Stimulated activated CD8-positive, alpha-beta memory T cell treated with anti-CD3 and anti-CD28 coated beads, Interleukin-2, amount 100 ng/mL, for 1 hour (primary cell): ENCODE measurements around the gene OSTC.

Source experiments
- DNase-seq, 2 donors: peaks; one replicate each; pipeline ENCODE4 v3.0.0-alpha.2; 2020; ENCODE audit warnings: low read depth in 2 of 2

Gene OSTC

DNA sequence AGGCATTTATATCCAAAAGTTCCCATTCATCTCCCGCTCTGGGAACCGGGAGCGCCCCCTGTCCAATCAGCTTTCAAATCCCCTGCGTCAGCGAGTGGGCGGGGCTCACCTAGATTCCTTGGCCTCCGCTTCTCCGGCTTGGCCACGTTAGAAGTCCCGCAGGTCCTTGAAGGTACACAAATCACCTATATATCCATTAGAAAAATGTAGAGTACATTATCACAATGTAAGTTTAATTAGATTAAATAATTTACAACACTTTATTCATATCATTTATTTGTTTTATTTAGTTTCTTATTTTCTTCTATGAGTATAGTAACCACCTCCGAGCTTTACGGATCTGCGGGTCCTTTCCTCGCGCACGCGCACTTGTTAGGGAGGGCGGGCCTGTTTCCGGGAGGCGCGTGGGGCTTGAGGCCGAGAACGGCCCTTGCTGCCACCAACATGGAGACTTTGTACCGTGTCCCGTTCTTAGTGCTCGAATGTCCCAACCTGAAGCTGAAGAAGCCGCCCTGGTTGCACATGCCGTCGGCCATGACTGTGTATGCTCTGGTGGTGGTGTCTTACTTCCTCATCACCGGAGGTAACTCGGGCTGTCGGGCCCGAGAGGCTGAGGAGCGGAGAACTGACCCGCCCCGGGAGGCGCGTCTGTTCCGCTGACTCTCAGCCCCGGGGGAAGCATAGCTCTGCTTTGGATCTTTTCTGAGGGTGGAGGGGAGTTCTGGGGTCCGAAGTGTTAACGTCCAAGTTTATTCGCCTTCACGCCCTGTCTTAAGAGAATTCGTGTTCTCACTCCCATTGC is at the start of gene OSTC:
TSS of gene OSTC (plus strand) at position 388 of the 802 bp plus-strand sequence. CDS start at position 445, 57 bp downstream.
- DNase-seq, result peak; percentile 84 to 87

DNA sequence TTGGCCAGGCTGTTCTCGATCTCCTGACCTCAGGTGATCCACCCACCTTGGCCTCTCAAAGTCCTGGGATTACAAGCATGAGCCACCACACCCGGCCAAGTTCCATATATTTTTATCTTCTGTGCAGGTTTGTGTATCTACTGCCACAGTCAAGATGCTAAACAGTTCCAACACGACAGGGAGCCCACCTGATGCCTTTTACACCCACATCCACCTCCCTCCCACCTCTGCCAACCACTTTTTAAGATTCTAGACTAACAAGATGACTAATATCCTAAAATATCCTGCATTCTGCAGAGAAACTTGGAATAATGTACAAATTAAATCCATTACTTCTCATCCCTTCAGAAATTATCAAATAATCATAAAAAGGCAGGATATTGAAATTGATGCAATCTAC is 49.3 kb upstream of the OSTC start:
- no peak for DNase-seq

DNA sequence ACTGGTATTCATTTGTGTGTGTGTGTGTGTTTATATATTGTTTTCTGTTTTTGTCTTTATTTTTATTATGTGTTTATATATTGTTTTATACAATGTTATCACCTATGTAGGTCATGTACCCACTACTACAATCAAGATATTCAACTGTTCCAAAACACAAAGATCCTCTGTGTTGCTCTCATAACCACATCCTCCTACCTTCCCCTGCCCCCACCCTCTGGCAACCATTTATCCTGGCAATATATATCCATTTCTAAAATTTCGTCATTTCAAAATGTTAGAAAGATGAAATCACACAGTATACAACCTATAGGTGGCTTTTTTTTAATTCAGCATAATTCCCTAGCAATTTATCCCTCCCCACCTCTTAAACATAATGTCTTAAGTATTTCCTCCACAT is 48.9 kb upstream of the OSTC start:
- no peak for DNase-seq

DNA sequence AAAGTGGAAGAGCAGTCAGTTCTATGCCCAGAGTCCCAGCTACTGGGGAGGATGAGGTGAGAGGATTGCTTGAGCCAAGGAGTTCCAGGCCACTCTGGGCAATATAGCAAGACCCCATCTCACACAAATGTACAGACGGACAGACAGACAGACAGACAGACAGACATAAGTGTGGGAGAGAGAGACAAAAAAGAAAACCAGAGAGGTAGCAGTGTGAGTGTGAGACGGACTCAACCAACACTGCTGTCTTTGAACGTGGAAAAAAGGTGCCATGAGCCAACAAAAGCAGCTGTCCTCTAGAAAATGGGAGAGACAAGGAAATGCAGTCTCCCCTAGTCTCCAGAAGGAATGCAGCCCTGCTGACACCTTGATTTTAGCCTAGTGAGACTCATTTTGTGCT is 48.2 kb upstream of the OSTC start:
- no peak for DNase-seq

DNA sequence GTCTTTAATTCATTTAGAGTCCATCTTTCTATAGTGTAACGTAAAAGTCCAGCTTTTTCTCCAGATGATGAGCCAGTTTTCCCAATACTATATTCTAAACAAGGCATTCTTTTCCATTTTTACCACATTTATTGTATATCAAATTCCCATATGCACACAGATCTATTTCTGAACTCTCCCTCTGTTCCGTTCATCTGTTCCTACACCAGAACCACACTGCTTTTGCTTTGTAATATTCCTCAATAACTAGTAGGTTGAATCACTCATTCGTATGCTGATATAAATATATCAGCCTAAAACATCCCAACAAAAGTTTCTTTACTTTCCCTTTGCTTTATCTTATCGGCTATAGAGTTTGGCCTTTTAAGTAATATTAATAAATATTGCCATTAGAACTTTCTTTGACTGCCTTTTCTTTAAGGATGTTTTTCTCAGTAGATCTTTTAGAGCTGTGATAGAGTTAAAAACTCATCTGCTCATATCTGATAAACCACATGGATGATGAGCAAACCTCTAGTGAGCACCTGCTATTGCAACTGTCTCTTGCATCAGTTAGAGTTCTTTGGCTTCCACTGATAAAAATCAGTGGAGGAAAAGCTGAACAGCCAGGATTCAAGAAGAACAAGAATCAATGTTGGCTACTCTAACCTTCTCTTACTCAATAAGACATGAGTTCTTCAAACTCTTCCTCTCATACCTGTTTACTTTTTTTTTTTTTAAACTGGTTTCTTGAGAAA is 43.2 kb upstream of the OSTC start:
- no peak for DNase-seq

DNA sequence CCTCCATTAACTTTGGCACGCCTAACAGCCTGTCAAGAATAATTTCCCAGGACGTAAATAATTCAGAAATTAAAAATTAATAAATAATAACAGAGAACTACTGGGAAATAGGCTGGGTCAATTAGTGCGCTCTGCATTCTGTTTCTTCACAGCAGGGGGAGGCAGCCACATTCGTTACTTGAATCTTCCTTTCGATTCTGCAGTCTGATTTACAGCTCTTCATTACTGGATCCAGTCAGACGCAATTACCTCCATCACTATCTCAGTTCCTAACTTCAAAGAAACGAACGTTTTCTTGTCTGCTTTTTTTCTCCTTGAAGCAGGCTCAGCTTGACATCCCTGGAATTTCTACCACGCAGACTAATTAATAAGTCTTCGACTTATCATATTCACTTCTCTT is 39.0 kb upstream of the OSTC start:
- no peak for DNase-seq

DNA sequence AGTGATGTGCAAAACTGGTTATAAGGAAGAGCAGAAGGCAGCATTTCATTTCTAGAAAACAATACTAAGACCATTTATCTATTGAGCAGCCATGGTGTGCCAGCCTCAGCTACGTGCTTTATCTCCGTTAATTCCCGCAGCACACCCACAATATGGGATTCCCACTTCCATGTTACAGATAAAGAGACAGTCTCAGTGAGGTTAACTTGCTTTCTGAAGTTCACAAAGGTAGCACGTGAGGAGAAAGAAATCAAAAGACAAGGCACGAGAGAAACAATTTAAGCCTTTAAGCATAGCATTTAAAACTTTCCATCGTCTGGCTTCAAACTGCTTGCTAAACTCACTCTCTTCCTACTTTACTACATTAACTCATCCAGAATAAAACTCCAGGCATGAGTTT is 38.0 kb upstream of the OSTC start:
- DNase-seq, result no peak

DNA sequence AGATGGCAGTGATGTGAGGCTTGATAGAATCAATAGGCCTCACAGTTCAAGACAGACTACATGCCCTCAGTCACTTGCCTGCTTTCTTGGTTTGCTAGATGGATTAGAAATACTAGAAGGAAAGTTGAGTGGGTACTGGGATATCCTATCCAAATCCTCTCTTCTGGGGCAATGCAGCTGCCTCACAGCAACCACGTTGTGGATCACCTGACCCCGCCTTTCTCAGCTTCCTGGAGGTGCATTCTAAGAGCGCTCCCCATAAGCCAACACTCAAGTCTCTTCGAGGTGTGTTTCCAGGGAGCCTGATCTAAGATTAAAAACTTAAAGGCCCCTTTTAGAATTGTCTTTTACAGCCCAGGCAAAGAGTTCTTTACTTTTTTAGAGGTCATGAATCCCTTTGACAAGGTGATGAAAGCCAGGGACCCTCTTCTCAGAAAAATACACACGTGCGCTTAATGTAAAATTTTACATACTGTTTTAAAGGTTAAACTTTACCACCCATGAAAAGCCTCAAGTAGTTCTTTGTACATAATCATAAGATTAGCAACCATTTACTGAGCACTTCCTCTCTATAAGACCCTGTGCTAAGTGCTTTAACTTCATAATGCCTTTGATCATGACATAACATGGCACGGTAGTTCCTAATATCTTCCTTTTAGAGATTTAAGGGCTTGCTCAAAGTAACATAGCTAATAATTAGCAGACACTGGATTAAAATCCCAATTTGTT is 30.9 kb upstream of the OSTC start:
- no peak for DNase-seq

DNA sequence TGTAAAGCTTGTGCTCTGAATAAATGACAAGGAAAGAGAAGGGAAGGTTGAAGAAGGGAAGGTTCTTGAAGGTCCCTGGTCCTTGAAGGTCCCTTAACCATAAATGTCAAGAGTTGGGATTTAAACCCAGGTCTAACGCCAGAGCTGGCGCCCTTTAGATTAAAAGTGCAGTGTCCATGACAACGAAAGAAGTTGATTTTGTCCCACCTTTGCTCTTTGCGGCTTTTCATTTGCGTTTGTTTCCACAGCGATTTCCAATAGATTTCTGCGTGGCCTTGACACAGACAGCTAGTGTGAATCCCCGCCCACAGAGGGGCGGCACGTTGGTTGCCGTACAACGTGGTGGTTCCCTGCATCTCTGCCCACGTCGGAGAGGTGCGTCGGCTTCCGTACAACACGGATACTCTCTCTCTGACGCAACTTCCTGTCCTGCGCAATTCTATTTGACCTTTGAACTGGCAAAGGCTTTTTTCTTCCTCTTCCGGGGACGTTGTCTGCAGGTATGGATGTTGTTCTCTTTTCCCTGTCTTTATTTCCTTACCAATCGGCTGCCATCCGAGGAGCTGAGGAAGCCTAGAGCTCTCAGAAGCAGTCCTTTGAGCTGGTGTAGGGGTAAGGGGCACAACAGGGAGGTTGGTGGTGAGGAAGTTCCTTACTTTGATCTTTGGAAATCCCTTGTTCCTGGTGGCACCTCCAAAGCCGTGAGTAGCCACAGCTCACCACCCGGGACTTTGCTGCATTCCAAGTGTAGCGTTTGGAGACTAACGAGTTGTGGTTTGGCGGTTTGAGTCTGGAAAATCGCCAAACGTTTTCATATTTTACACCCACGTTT is 30.1 kb upstream of the OSTC start, which contains the start of gene RPL34:
TSS of gene RPL34 (plus strand) at position 476 of the 832 bp plus-strand sequence. CDS start 1,384 bp downstream, outside the sequence.
- DNase-seq, result peak; percentile 92

DNA sequence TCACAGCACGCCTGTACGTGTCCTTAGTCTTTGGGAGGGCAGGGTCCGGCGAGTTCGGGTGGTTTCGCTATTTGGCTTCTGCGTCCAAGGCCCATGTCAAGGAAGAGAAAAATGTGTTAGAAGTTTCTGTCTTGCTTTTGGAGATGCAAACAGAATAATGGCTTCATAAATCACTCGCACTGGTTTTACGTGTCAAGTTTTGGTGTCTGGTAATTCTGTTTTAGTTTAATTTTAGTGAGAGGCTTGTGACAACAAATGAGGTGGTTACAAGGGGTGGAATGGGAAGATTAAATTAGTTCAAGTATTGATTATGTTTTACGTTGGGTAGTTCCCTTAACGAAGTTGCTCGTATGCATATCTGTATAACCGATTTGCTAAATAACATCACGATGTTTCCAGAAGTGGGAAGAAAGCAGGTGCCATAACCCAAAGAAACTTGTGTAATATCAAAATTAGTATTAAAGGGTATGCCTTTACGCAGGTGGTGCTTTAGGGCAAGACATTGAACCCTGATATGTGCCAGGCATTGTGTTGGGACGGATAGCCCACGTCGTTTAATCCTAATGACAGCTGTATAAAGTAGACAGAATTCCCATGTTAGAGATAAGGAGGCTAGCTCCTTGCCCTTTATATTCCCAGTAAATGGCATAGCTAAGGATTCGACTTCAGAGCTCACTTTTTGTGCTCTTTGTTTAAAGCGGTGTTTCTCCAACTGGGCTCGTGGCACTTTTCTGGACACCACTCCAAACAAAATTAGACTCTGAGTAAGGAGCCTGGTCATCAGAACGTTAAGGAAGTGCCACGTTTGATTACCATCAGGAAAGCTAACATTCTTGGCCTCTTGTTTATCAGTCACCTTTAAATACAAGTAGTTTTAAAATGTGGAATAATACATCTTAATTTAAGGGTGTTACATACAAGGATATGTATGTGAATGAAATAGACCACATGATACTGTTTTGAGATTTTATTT is 29.2 kb upstream of the OSTC start:
- no peak for DNase-seq

DNA sequence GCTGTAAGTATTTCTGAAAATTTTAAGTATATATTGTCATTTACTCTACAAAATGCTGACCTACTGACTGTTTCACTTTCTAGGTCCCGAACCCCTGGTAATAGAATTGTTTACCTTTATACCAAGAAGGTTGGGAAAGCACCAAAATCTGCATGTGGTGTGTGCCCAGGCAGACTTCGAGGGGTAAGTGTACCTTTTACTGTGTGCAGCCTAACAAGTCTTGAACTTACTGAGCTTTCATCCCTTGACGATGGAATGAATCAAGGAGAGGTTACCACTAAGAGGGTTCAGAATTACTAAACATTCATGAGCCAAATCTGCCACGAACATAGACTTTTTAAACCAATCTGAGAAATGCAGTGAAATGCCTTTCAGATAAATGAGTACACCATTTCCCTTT is 28.4 kb upstream of the OSTC start:
- no peak for DNase-seq

DNA sequence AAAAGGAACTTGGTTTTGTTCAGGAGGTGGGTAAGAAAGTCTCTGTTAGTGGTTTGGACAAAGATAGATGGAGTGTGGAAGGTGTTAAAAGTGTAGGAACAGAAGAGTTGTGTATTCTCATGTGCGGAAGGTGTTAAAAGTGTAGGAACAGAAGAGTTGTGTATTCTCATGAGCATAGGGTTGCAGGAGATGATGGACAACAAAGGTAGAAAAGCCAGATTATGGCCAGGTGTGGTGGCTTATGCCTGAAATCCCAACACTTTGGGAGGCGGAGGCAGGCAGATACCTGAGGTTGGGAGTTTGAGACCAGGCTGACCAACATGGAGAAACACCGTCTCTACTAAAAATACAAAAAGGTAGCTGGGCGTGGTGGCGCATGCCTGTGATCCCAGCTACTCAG is 27.6 kb upstream of the OSTC start:
- no peak for DNase-seq

DNA sequence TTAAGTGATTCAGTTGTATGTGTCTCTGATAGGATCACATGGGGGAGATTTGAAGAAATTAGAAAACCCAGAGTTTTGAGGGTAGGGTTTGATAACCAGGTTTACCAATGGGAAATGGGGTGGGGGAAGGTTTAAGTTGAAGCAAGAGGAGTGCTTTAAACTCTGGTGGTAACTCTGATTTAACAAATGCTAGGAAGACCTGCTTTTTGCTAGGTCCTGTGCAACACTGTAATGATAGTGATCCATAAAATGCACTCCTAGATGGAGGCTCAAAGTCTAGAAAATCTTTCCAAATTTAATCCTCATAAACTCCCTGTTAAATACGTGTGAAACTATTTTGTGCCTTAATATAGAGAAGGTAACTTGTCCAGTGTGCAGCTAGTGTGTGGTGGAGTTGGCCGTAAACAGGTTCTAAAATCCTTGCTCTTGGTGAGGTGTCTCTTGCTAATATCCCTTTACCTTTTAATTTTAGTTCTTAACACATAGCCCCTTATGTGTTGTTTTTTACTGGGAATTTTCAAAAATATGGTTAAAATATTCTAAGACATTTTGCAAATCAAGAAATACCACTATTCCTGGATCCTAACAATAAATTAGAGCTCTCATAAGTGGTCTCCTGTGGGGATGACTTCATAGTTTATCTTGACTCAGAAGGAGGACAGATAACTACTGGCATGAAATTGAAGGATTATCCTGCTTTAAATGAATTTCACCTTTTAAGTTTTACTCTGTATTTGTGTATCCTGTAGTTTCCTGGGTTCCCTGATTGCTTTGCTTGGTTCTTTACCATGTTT is 25.9 kb upstream of the OSTC start:
- DNase-seq, result no peak

DNA sequence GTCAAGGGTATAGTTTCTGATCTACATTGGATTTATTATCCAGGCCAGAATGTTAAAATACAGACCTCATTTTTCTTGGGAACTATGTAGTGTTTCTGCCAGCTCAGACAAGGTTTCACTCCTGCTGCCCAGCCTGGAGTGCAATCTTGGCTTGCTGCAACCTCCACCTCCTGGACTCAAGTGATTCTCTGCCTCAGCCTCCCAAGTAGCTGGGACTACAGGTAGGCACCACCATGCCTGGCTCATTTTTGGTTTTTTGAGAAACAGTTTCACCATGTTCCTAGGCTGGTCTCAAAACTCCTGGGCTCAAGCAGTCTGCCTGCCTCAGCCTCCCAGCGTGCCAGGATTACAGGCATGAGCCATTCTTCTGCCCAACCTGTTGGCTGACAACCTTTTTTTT is 24.3 kb upstream of the OSTC start:
- DNase-seq, result no peak

DNA sequence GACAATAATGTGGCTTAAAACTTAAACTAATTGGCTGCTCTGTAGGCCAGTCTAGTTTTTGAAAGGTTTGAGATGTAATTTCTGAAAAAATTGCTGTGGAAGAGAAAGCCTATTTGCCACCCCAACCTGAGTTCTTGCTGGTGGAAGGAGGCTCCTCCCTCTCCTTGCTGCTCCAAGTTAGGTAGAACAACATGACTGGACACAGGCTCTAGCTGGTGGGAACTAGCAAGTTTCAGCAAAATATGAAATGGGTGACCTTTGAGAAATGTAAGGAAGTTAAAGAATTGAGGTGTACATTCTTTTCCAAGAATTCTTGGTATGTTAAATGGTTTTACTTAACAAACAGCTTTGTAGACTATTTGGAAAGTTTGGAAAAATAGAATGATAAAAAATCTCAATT is 22.0 kb upstream of the OSTC start:
- DNase-seq, result no peak

DNA sequence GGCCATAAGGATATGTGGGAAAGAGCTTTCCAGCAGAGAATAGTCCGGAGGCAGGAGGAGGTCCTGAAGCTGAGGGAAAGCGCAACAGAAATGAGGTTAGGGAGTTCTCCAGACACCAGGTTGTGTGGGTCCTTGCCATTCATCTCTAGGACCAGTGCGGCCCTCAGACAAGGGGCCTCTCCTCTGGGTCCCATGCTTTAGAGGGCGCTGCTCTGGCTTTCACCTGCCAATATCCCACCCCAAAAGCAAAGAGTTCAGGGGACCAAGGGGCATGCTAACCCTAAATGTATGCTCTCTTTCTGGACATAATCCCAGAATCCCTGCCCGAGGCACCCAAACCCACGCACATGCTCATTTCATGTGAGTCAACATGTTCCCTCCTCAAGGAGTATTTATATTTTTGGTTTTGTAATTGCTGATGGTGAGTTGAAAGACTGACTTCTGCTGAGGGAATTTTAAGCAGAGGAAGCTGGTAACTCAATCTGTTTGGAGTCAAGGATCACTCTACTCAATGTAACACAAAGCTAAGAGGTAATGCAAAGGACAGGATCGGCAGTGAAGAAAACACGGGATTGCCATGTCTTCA is 15.2 kb upstream of the OSTC start:
- DNase-seq, result no peak

DNA sequence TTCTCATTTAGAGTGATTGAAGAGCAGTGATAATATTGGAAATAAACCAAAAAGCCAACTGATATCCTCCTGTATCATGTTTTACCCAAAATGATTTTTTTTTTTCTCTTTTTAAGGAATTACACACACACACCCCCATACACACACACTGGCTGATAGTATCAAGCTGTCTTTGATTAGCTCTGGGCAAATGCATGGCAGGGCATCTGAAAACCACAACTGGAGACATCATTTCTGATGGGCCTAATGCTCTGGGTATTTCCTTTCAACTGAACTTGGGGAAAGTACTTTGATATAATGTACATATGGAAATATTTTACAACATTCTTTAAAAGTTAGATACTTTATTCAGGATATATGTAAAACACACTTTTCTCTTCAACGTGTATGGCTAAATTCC is 14.2 kb upstream of the OSTC start:
- DNase-seq, result no peak

DNA sequence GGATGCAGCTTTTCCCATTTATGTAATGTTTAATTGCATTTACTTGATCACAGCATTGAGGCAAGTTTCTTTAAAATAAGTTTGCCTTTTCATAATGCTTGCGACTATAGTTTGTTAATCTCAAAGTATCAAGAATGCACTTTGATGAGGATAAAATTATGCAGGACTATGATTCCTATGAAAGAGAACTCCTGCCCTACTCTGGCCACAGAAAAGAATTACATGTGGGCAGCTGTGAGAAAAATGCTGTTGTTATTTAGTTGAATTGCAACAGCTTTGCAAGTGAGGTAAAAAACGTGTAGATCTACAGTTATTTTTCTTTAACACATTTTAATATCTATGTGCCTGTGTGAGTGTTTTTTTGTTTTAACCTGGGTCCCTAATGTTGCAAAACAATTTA is 12.5 kb upstream of the OSTC start:
- DNase-seq, result no peak

DNA sequence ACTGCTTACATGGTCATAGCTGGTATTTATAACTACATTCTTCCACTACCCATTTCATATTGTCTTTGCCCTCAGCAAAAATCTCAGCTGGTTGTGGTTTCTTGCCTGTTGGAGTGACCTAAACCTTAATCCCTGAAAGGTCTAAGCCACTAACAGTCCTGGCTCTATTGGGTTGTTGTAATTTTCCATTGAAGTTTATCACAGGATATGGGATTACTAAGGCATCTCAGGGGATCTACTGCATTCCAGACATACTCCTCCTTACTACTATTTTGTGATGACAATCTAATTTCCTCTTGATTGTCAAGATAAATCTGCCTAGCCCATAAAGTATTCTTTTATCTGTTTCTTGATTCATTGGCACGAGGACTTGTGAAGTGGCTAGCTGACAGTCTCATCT is 6.2 kb upstream of the OSTC start:
- no peak for DNase-seq
